A673 (cell line): ENCODE results near the gene SORL1.

Source experiments
- CTCF ChIP-seq: fragments of 300-800, 200-600 bp; sonication (generic); conservative IDR thresholded peaks from 2 replicates; pipeline ENCODE4 v1.5.1; 2017; ENCODE audit warnings: low read depth, mild to moderate bottlenecking, antibody characterized with exemption, low read length, moderate library complexity, mixed read lengths
- EZH2 ChIP-seq: fragments of 200-600 bp; sonication (generic); IDR thresholded peaks from 2 replicates; pipeline ENCODE4 v1.6.1; 2017; ENCODE audit warnings: borderline replicate concordance, low read depth, mild to moderate bottlenecking, mixed read lengths, antibody characterized with exemption, low read length; ENCODE audit not compliant: poor library complexity, severe bottlenecking

GRCh38 chr11:121412000-121412587 is 40.0 kb upstream of the SORL1 start:
- TF ChIP-seq CTCF (no peak), EZH2 (no peak)
